Lung (tissue), 12 donors: ENCODE measurements around the gene SPATC1L. TPM values are rescaled to one million over a fixed set of nuclear protein-coding genes. Genes with fewer than 3 reads are reported as not detected.

Experiments used
- ATAC-seq: fragments of 200-7000 bp; cut with Tn5 transposase; one replicate; pipeline ENCODE4 v1.9.1; 2020; ENCODE audit warnings: moderate number of reproducible peaks; ENCODE audit not compliant: insufficient read depth, low FRiP score
- DNase-seq, 3 donors: peaks; one replicate each; pipeline ENCODE4 v3.0.0-alpha.2; 2013 to 2017
- H3K27ac ChIP-seq, 2 donors: one replicate each; pipeline ENCODE4 v1.5.1; 2013; ENCODE audit warnings: mild to moderate bottlenecking in 2 of 2, moderate library complexity in 2 of 2, control low read depth in 1 of 2, inconsistent platforms in 1 of 2, low read depth in 1 of 2, low read length in 1 of 2
- H3K27me3 ChIP-seq, 3 donors: one replicate each; pipeline ENCODE4 v1.5.1; 2013; ENCODE audit warnings: low read length in 2 of 3; ENCODE audit not compliant: control insufficient read depth in 3 of 3, insufficient read depth in 3 of 3
- H3K36me3 ChIP-seq, 4 donors: one replicate each; pipeline ENCODE4 v1.5.1; 2013; ENCODE audit warnings: low read length in 4 of 4, mild to moderate bottlenecking in 1 of 4, moderate library complexity in 1 of 4; ENCODE audit not compliant: control insufficient read depth in 4 of 4, insufficient read depth in 4 of 4
- H3K4me1 ChIP-seq, 5 donors: one replicate each; pipeline ENCODE4 v1.5.1; 2013; ENCODE audit warnings: low read length in 5 of 5, mild to moderate bottlenecking in 2 of 5, moderate library complexity in 1 of 5; ENCODE audit not compliant: control insufficient read depth in 5 of 5, insufficient read depth in 5 of 5
- H3K4me3 ChIP-seq: one replicate; pipeline ENCODE4 v1.5.1; 2013; ENCODE audit warnings: mild to moderate bottlenecking, control low read depth, moderate library complexity
- H3K9ac ChIP-seq, 2 donors: one replicate each; pipeline ENCODE4 v1.5.1; 2013; ENCODE audit warnings: low read length in 2 of 2, control low read depth in 1 of 2; ENCODE audit not compliant: insufficient read depth in 1 of 2
- H3K9me3 ChIP-seq, 4 donors: one replicate each; pipeline ENCODE4 v1.5.1; 2013; ENCODE audit warnings: low read length in 3 of 4, mild to moderate bottlenecking in 1 of 4, moderate library complexity in 1 of 4; ENCODE audit not compliant: control insufficient read depth in 4 of 4, insufficient read depth in 3 of 4
- WGBS, 2 donors: extraction: QIAGEN DNeasy Blood & Tissue Kit; methylation state at CpG; one replicate each; pipeline ENCODE4 v1.1.7; 2013; 5-methylcytosine and 5-hydroxymethylcytosine counted together
- polyA plus RNA-seq, 2 donors: library from polyadenylated mRNA; stranded (reverse); fragments of 200-250 nt; gene quantifications; one replicate each; pipeline ENCODE4 v1.2.1, GENCODE V29; 2013
- total RNA-seq, 2 donors: library from RNA; depleted of rRNA in 1 of 2; stranded (reverse); fragments of >200 nt in 1 of 2; gene quantifications; one replicate each; pipeline ENCODE4 v1.2.1, GENCODE V29; 2014 to 2021
- TF ChIP-seq, protein P1 (sequence below): IDR thresholded peaks from 2 replicates; pipeline ENCODE4 v1.5.1; 2012; ENCODE audit warnings: mild to moderate bottlenecking; ENCODE audit errors: control extremely low read depth, extremely low read depth
- donor health status: control.
- donor health status: control.
- donor health status: Bipolar disorder and iron deficiency.
- donor health status: healthy.
- donor health status: DM: yes; HTN: yes; CAD: no.

The SPATC1L gene
- total and polyA plus RNA-seq, 4 donors = 6.6 to 15.6 (median 11.0) TPM

DNA sequence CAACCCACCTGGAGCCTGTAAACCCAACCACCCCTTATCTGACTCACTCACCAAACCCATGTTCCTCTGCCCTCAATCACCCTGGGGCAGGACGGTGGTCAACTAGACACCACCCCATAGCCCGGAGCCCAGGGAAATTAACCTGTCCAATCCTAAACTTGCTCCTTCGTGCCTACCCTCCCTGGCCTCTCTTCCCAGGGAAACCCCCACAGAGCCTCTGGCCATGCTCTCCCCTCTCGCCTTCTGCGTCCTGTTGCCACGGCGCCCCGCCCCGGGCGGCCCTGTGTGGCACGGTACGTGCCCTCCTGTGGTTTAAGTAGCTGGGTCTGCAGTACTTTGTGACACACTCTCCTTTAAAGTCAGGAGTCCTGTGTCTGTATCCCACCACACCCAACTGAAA lies 24.9 kb downstream of the SPATC1L start:
- no peak overlapping the region for H3K27ac ChIP-seq
- H3K4me1 ChIP-seq = peaks cover 0 to 3% (median 0%) of the 10 kb centered on the region in 5 donors
- 96% methylated on average over 12 of the region's 12 CpGs for WGBS, 2 donors
- H3K36me3 ChIP-seq = peaks cover 0 to 8% (median 3%) of the 10 kb centered on the region in 4 donors
- no peak for ATAC-seq
- H3K9ac ChIP-seq = no peak overlapping the region
- peaks cover 0 to 1% (median 0%) of the 10 kb centered on the region in 4 donors for H3K9me3 ChIP-seq
- no peak for DNase-seq
- no peak overlapping the region for H3K4me3 ChIP-seq
- TF ChIP-seq, protein P1, sequence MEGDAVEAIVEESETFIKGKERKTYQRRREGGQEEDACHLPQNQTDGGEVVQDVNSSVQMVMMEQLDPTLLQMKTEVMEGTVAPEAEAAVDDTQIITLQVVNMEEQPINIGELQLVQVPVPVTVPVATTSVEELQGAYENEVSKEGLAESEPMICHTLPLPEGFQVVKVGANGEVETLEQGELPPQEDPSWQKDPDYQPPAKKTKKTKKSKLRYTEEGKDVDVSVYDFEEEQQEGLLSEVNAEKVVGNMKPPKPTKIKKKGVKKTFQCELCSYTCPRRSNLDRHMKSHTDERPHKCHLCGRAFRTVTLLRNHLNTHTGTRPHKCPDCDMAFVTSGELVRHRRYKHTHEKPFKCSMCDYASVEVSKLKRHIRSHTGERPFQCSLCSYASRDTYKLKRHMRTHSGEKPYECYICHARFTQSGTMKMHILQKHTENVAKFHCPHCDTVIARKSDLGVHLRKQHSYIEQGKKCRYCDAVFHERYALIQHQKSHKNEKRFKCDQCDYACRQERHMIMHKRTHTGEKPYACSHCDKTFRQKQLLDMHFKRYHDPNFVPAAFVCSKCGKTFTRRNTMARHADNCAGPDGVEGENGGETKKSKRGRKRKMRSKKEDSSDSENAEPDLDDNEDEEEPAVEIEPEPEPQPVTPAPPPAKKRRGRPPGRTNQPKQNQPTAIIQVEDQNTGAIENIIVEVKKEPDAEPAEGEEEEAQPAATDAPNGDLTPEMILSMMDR = no peak
- H3K27me3 ChIP-seq = peaks cover 0 to 20% (median 0%) of the 10 kb centered on the region in 3 donors

DNA sequence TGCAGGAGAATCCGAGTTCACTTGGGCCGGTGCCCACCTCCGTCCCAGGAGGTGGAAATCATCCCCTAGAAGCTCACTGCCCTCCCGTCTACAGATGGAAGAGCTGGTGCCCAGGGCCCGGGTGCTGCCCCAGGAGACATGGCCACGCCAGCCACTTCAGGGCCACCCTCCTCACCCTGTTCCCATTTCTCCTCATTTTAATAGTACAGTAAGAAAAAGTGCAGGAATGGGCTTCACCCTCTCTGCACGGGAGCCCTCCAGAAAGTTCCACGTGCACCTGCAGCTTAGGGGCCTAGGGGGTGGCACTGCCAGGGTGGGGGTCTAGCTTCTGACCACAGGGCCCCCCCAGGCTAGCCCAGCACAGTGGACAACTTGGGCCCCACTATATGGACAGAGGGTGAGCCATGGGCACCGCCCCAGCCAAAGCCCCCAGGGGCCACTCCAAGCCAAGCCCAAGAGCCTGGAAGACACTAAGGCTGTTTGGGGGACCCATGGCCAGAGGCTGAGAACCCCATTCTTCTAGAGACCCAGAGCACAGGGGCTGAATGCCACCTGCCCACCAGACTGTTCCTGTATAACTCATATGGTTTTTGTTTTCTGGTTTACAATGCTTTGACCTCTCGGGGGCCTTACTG lies 25.5 kb downstream of the SPATC1L start:
- DNase-seq (peak in 1 of 3 donors; percentile 4), ATAC-seq (no peak)
- peaks cover 0 to 8% (median 3%) of the 10 kb centered on the region in 4 donors for H3K36me3 ChIP-seq
- H3K4me1 ChIP-seq = peaks cover 0 to 3% (median under 1%) of the 10 kb centered on the region in 5 donors
- TF ChIP-seq, protein P1 = no peak
- no peak overlapping the region for H3K27ac ChIP-seq
- H3K4me3 ChIP-seq = no peak overlapping the region
- peaks cover 0 to 20% (median 0%) of the 10 kb centered on the region in 3 donors for H3K27me3 ChIP-seq
- 94 to 97% methylated on average over 10 of the region's 10 CpGs for WGBS, 2 donors
- no peak overlapping the region for H3K9ac ChIP-seq
- H3K9me3 ChIP-seq = peaks cover 0 to 1% (median 0%) of the 10 kb centered on the region in 4 donors

DNA sequence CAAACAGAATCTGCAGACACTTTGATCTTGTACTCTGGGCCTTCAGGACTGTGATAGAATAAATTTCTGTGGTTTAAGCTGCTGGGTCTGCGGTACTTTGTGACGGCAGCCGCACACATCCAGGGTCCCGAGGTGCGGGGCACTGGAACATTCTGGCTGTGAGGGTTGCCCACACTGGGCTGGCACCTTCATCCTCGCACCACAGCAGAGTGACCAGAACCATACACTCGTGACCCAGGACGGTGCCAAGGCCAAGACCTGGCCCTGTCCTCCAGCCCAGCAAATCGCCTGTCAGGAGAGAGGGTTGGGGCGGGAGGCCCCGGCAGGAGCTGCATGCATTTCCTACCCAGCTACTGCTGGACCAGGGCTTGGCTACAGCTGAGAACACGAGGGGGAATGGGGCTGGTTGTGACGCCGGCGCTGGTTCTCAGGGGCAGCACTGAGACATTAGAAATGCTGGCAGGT lies 26.2 kb downstream of the SPATC1L start:
- H3K36me3 ChIP-seq = peaks cover 0 to 8% (median 1%) of the 10 kb centered on the region in 4 donors
- no peak overlapping the region for H3K4me3 ChIP-seq

More for the DNA sequence above, 26.2 kb downstream of the SPATC1L start:
- Histone ChIP-seq H3K9me3 (peaks cover 0 to 1% (median 0%) of the 10 kb centered on the region in 4 donors), H3K27me3 (peaks cover 0 to 15% (median 0%) of the 10 kb centered on the region in 3 donors), H3K9ac (no peak overlapping the region), H3K27ac (no peak overlapping the region), H3K4me1 (peaks cover 0 to 9% (median 6%) of the 10 kb centered on the region in 5 donors)
- WGBS, 2 donors = 92 to 93% methylated on average over 15 of the region's 15 CpGs
- TF ChIP-seq, protein P1 = no peak
- no peak for ATAC-seq
- DNase-seq = no peak
